Naive thymus-derived CD4-positive, alpha-beta T cell (primary cell): ENCODE results near the gene PLPP3. TPM values are rescaled to one million over a fixed set of nuclear protein-coding genes. Genes with fewer than 3 reads are reported as not detected.

ENCODE experiments used
- ATAC-seq: fragments of 150-1000 bp; cut with Tn5 transposase; 2 replicates; pipeline ENCODE4 v1.10.0; 2021; ENCODE audit warnings: mild to moderate bottlenecking, moderate library complexity
- CTCF ChIA-PET: fragments of 350-600 bp; sonication (Branson Sonifier 250); formaldehyde crosslinking; loops from one replicate; lab custom pipeline; 2021; ENCODE audit warnings: antibody characterized with exemption; lab: Charles Lee
- POLR2A ChIA-PET: fragments of 350-600 bp; sonication (Branson Sonifier 250); formaldehyde crosslinking; loops from one replicate; lab custom pipeline; 2021; ENCODE audit warnings: antibody characterized with exemption, inconsistent platforms; lab: Charles Lee
- DNase-seq, 9 donors: peaks; one replicate each; pipeline versions ENCODE4 v3.0.0 to v3.0.0-alpha.2; 2020 to 2022; ENCODE audit warnings: mixed read lengths in 1 of 9
- H3K27ac ChIP-seq: one replicate; pipeline ENCODE4 v1.7.0; 2013; ENCODE audit warnings: mild to moderate bottlenecking, low read depth, low read length, moderate library complexity
- H3K27me3 ChIP-seq, 2 donors: one replicate each; pipeline ENCODE4 v1.7.0; 2013; ENCODE audit warnings: low read length in 2 of 2, mild to moderate bottlenecking in 2 of 2, moderate library complexity in 2 of 2; ENCODE audit not compliant: control insufficient read depth in 2 of 2, insufficient read depth in 2 of 2
- H3K36me3 ChIP-seq, 3 experiments: 1 replicate in 2 of 3; 2 replicates in 1 of 3; pipeline ENCODE4 v1.7.0; 2013; ENCODE audit warnings: low read length in 3 of 3, mild to moderate bottlenecking in 3 of 3, moderate library complexity in 1 of 3; ENCODE audit not compliant: insufficient read depth in 3 of 3, control insufficient read depth in 2 of 3
- H3K4me1 ChIP-seq, 2 donors: one replicate each; pipeline ENCODE4 v1.7.0; 2013; ENCODE audit warnings: low read length in 2 of 2, mild to moderate bottlenecking in 2 of 2, moderate library complexity in 1 of 2; ENCODE audit not compliant: control insufficient read depth in 2 of 2, insufficient read depth in 2 of 2
- H3K4me3 ChIP-seq: 2 replicates; pipeline ENCODE4 v1.7.0; 2013; ENCODE audit warnings: mild to moderate bottlenecking, low read length
- H3K9me3 ChIP-seq, 3 experiments: 1 replicate in 2 of 3; 2 replicates in 1 of 3; pipeline ENCODE4 v1.7.0; 2013; ENCODE audit warnings: low read length in 3 of 3; ENCODE audit not compliant: control insufficient read depth in 2 of 3
- H3K27ac Mint-ChIP-seq, 9 donors: one replicate each; pipeline ENCODE4 v1.8.0; 2020 to 2022; ENCODE audit warnings: mixed read lengths in 9 of 9, mild to moderate bottlenecking in 8 of 9, moderate library complexity in 5 of 9, inconsistent platforms in 2 of 9
- H3K27me3 Mint-ChIP-seq, 5 donors: one replicate each; pipeline ENCODE4 v1.8.0; 2021 to 2022; ENCODE audit warnings: mixed read lengths in 5 of 5, mild to moderate bottlenecking in 1 of 5
- H3K36me3 Mint-ChIP-seq, 5 donors: one replicate each; pipeline ENCODE4 v1.8.0; 2020 to 2022; ENCODE audit warnings: mixed read lengths in 5 of 5, mild to moderate bottlenecking in 3 of 5, inconsistent platforms in 1 of 5
- H3K4me1 Mint-ChIP-seq, 7 donors: one replicate each; pipeline ENCODE4 v1.8.0; 2020 to 2022; ENCODE audit warnings: mixed read lengths in 7 of 7, mild to moderate bottlenecking in 3 of 7, inconsistent platforms in 1 of 7
- H3K4me3 Mint-ChIP-seq, 10 donors: one replicate each; pipeline ENCODE4 v1.8.0; 2020 to 2022; ENCODE audit warnings: mild to moderate bottlenecking in 10 of 10, mixed read lengths in 10 of 10, moderate library complexity in 6 of 10, inconsistent platforms in 2 of 10
- H3K9me3 Mint-ChIP-seq, 11 donors: one replicate each; pipeline ENCODE4 v1.8.0; 2020 to 2022; ENCODE audit warnings: mixed read lengths in 11 of 11, mild to moderate bottlenecking in 4 of 11, inconsistent platforms in 1 of 11, moderate library complexity in 1 of 11
- intact Hi-C, 2 donors: fragments of 100-400 bp; cut with micrococcal nuclease; formaldehyde crosslinking; loops; one replicate each; pipeline ENCODE4 v1.15.1; 2023
- polyA plus RNA-seq, 2 donors: library from polyadenylated mRNA; unstranded; fragments of 300-500 nt; fragmentation: Illumina TruSeq; gene quantifications; one replicate each; pipeline ENCODE4 v1.2.3, GENCODE V29; 2021
- total RNA-seq, 6 experiments: library from RNA in 5 of 6; stranded (reverse) in 5 of 6; gene quantifications; 1 replicate in 5 of 6; 2 replicates in 1 of 6; pipeline ENCODE4 v1.2.3 and lab custom pipeline; 2021 to 2026

The PLPP3 gene
- total and polyA plus RNA-seq, 7 experiments from 2014 or later: 0.16 to 0.30 TPM; not detected in 5

DNA sequence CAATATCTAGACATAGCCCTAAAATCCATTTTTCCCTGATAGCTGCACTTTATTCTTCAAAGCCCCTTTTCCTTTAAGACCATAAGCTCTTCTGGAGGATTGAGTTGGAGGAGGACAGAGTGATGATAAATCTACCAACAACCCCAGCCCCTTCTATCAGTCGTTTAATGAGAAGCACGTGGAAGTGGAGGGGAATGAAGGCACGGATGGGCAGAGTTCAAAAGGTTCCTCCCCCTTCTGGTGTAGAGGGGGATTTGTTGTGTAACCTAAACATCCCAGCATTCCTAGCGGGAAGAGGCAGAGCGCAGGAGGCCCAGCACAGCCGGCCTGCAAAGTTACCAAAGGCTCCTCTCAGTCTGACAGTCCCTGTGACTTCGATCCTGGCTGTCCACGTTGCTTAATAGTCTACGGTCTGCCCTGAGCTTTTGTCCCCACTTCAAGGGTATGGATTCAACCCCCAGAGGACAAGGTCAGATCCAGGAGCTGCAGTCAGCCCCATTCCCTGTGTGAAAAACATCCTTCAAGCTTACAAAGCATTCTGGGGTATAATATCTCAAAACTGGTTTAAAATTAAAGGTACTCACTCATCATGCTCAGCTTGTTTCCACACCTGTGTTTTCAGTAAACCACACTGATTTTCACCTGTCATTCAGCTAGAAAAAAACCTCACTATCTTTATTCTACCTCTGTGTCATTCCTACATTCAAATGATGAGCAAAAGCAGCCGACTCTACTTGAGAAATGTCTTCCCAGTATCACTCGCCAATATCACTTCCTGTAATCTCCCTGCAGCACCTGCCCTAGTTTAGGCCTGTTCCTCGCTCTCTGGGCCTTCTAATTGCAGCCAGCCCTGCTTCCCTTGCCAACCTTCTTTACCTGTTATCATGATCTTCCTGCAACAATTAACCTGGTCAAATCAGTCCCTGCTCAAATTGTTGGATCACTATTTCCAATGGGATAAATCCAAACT, 117.9 kb downstream of the PLPP3 start:
- Histone ChIP-seq H3K4me3 (no peak overlapping the region), H3K9me3 (no peaks in the 10 kb centered on the region), H3K36me3 (no peaks in the 10 kb centered on the region), H3K27me3 (no peaks in the 10 kb centered on the region), H3K27ac (no peak overlapping the region), H3K4me1 (no peaks in the 10 kb centered on the region)
- DNase-seq: no peak
- H3K27ac Mint-ChIP-seq: no peak overlapping the region
- H3K4me1 Mint-ChIP-seq: no peaks in the 10 kb centered on the region
- CTCF ChIA-PET: no interaction called here
- H3K4me3 Mint-ChIP-seq: no peak overlapping the region
- no peaks in the 10 kb centered on the region for H3K36me3 Mint-ChIP-seq
- ATAC-seq: no peak
- intact Hi-C loops: no loop called here
- peaks cover 0 to 13% (median 6%) of the 10 kb centered on the region in 5 donors for H3K27me3 Mint-ChIP-seq
- peaks cover 0 to 7% (median 0%) of the 10 kb centered on the region in 11 donors for H3K9me3 Mint-ChIP-seq
- POLR2A ChIA-PET: no interaction called here

DNA sequence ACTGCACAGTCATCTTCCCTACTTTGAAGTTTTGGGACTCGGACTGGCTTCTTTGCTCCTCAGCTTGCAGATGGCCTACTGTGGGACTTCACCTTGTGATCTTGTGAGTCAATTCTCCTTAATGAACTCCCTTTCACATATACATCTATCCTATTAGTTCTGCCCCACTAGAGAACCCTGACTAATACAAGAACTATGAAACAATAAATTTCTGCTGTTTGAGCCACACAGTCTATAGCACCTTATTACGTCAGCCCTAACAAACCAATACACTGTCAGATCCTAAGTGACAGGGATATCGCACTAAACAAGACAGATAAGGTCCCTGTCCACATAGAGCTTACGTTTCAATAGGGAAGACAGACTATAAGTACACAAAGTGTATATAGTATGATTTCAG, 120.1 kb downstream of the PLPP3 start:
- no peaks in the 10 kb centered on the region for H3K36me3 ChIP-seq
- H3K9me3 Mint-ChIP-seq: peaks cover 0 to 3% (median 0%) of the 10 kb centered on the region in 11 donors
- no peaks in the 10 kb centered on the region for H3K36me3 Mint-ChIP-seq
- H3K4me1 Mint-ChIP-seq: no peaks in the 10 kb centered on the region
- H3K27ac Mint-ChIP-seq: no peak overlapping the region
- H3K27me3 Mint-ChIP-seq: peaks cover 0 to 4% (median 0%) of the 10 kb centered on the region in 5 donors
- H3K4me3 ChIP-seq: no peak overlapping the region
- H3K4me1 ChIP-seq: no peaks in the 10 kb centered on the region
- ATAC-seq: no peak
- ChIA-PET CTCF (no interaction called here), POLR2A (no interaction called here)
- no peak overlapping the region for H3K27ac ChIP-seq
- intact Hi-C loops: no loop called here
- no peaks in the 10 kb centered on the region for H3K9me3 ChIP-seq
- no peak overlapping the region for H3K4me3 Mint-ChIP-seq
- DNase-seq: no peak
- no peaks in the 10 kb centered on the region for H3K27me3 ChIP-seq

- Histone ChIP-seq H3K27me3 (no peaks in the 10 kb centered on the region), H3K36me3 (no peaks in the 10 kb centered on the region), H3K4me1 (no peaks in the 10 kb centered on the region), H3K4me3 (no peak overlapping the region), H3K27ac (no peak overlapping the region), H3K9me3 (no peaks in the 10 kb centered on the region)
- ChIA-PET POLR2A (no interaction called here), CTCF (interaction anchor here (0.6 kb wide), 1 partner anchor 13 kb away, joined by 3 read pairs; no protein-coding TSS in a partner anchor)
- Mint-ChIP-seq H3K4me3 (no peak overlapping the region), H3K9me3 (peaks cover 0 to 3% (median 0%) of the 10 kb centered on the region in 11 donors), H3K36me3 (no peaks in the 10 kb centered on the region), H3K27ac (no peak overlapping the region), H3K27me3 (peaks cover 0 to 8% (median 0%) of the 10 kb centered on the region in 5 donors), H3K4me1 (no peaks in the 10 kb centered on the region)
- intact Hi-C loops: no loop called here
- no peak for DNase-seq
- ATAC-seq: no peak
Observed at GRCh38 chr1:56457756-56458375, 121.5 kb downstream of the PLPP3 start.

DNA sequence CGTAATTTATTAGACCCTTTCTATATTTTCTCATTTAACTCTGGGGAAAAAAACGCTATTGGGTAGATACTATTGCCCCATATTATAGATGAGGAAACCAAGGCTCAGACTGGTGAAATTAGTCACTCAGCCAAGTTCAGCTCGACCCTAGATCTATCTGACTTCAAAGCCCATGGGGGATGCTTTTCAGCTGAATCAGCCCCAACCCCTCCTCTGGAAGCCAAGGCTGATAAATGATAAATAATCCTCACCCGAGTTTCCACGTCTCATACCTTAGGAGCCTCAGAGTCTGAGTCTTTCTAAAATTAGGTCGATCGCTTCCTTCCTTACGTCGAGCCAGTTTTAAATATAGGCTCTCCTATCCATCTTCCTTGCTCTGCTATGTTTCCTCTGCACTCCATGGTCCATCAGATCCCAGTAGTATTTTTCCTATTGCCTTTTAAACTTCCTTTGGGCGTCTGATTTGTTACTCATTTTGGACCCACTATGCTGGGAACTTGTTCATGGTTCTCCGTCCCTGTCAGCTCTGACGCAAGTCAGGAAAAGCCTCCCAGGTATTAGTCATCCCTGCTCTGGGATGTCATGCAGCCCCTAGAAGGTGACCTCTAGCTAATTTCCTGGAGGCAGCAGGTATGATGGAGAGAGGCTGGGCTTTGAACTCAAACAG, 122.8 kb downstream of the PLPP3 start:
- DNase-seq (no peak), ATAC-seq (no peak)
- Histone ChIP-seq H3K36me3 (no peaks in the 10 kb centered on the region), H3K4me1 (no peaks in the 10 kb centered on the region), H3K9me3 (no peaks in the 10 kb centered on the region), H3K27ac (no peak overlapping the region), H3K27me3 (no peaks in the 10 kb centered on the region), H3K4me3 (no peak overlapping the region)
- H3K27me3 Mint-ChIP-seq: peaks cover 0 to 15% (median 0%) of the 10 kb centered on the region in 5 donors
- H3K4me1 Mint-ChIP-seq: no peaks in the 10 kb centered on the region
- peaks cover 0 to 3% (median 0%) of the 10 kb centered on the region in 11 donors for H3K9me3 Mint-ChIP-seq
- H3K4me3 Mint-ChIP-seq: no peak overlapping the region
- no peaks in the 10 kb centered on the region for H3K36me3 Mint-ChIP-seq
- ChIA-PET CTCF (no interaction called here), POLR2A (no interaction called here)
- no peak overlapping the region for H3K27ac Mint-ChIP-seq
- intact Hi-C loops: no loop called here

- DNase-seq: no peak
- intact Hi-C loops: no loop called here
- H3K27ac Mint-ChIP-seq: no peak overlapping the region
- H3K36me3 Mint-ChIP-seq: no peaks in the 10 kb centered on the region
- no peak overlapping the region for H3K4me3 Mint-ChIP-seq
- CTCF ChIA-PET: no interaction called here
- no peak overlapping the region for H3K27ac ChIP-seq
- H3K27me3 ChIP-seq: no peaks in the 10 kb centered on the region
- no peaks in the 10 kb centered on the region for H3K9me3 ChIP-seq
- ATAC-seq: no peak
- no peaks in the 10 kb centered on the region for H3K36me3 ChIP-seq
- H3K4me1 Mint-ChIP-seq: no peaks in the 10 kb centered on the region
- H3K4me1 ChIP-seq: no peaks in the 10 kb centered on the region
- H3K9me3 Mint-ChIP-seq: peaks cover 0 to 3% (median 0%) of the 10 kb centered on the region in 11 donors
- peaks cover 0 to 16% (median 0%) of the 10 kb centered on the region in 5 donors for H3K27me3 Mint-ChIP-seq
- POLR2A ChIA-PET: no interaction called here
- no peak overlapping the region for H3K4me3 ChIP-seq
Observed at GRCh38 chr1:56453417-56454078, 125.8 kb downstream of the PLPP3 start.

DNA sequence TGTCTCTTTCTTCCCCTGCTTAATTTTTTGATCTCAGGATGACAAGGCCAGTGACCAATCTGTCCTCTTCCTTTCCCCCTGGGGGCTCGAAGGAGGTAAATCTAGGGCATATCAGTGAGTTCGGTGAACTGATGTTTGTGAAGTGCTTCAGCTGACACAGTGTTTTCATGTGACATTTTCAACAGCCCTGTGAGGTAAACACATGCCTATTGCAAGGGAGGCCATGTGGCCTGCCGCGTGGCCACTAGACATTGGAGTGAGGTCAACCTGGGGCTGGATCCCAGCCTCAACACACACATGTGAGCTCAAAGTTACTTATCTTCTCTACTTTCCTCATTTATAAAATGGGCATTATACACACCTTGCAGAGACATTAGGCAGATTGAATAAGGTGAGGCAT, 126.3 kb downstream of the PLPP3 start:
- Histone ChIP-seq H3K27me3 (no peaks in the 10 kb centered on the region), H3K9me3 (no peaks in the 10 kb centered on the region), H3K36me3 (no peaks in the 10 kb centered on the region), H3K4me1 (no peaks in the 10 kb centered on the region), H3K27ac (no peak overlapping the region), H3K4me3 (no peak overlapping the region)
- no peaks in the 10 kb centered on the region for H3K36me3 Mint-ChIP-seq
- no peak for ATAC-seq
- H3K4me1 Mint-ChIP-seq: no peaks in the 10 kb centered on the region
- H3K4me3 Mint-ChIP-seq: no peak overlapping the region
- DNase-seq: no peak
- POLR2A ChIA-PET: no interaction called here
- no peak overlapping the region for H3K27ac Mint-ChIP-seq
- H3K9me3 Mint-ChIP-seq: peaks cover 0 to 3% (median 0%) of the 10 kb centered on the region in 11 donors
- CTCF ChIA-PET: no interaction called here
- H3K27me3 Mint-ChIP-seq: peaks cover 0 to 16% (median 0%) of the 10 kb centered on the region in 5 donors
- intact Hi-C loops: no loop called here
